WTC11 (cell line): ENCODE measurements around the gene CD276. TPM values are rescaled to one million over a fixed set of nuclear protein-coding genes. Genes with fewer than 3 reads are reported as not detected.

Experiments used
- ATAC-seq: fragments of 200-7000 bp; cut with Tn5 transposase; 2 replicates; pipeline ENCODE4 v1.10.0; 2021; ENCODE audit warnings: mild to moderate bottlenecking, moderate library complexity
- CTCF ChIA-PET: fragments of 300-600 bp; sonication (Branson Sonifier 250); formaldehyde crosslinking; loops from one replicate; lab custom pipeline; 2021; ENCODE audit warnings: antibody characterized with exemption; lab: Charles Lee
- POLR2A ChIA-PET: fragments of 350-600 bp; sonication (Branson Sonifier 250); formaldehyde crosslinking; loops from one replicate; lab custom pipeline; 2021; ENCODE audit warnings: antibody characterized with exemption; lab: Charles Lee
- DNase-seq: peaks from one replicate; pipeline ENCODE4 v3.0.0; 2021; ENCODE audit warnings: low spot score
- H3K27ac Mint-ChIP-seq: 2 replicates; pipeline ENCODE4 v1.8.0; 2021; ENCODE audit warnings: mixed read lengths
- H3K27me3 Mint-ChIP-seq: 2 replicates; pipeline ENCODE4 v1.8.0; 2021; ENCODE audit warnings: low read depth, mild to moderate bottlenecking, moderate library complexity, mixed read lengths
- H3K36me3 Mint-ChIP-seq: 2 replicates; pipeline ENCODE4 v1.8.0; 2021; ENCODE audit warnings: mixed read lengths
- H3K4me1 Mint-ChIP-seq: 2 replicates; pipeline ENCODE4 v1.8.0; 2022; ENCODE audit warnings: mixed read lengths
- H3K4me3 Mint-ChIP-seq: 2 replicates; pipeline ENCODE4 v1.8.0; 2021; ENCODE audit warnings: mild to moderate bottlenecking, moderate library complexity, mixed read lengths
- H3K9me3 Mint-ChIP-seq: 2 replicates; pipeline ENCODE4 v1.8.0; 2021; ENCODE audit warnings: mixed read lengths
- ATF1 ChIP-seq: sonication (generic); formaldehyde crosslinking; IDR thresholded peaks from 2 replicates; pipeline ENCODE4 v1.8.1; 2023; ENCODE audit warnings: mild to moderate bottlenecking, moderate library complexity, missing genetic modification reagents
- CBFB ChIP-seq: sonication (generic); formaldehyde crosslinking; IDR thresholded peaks from 2 replicates; pipeline ENCODE4 v1.8.1; 2022; ENCODE audit warnings: mild to moderate bottlenecking, low read depth, missing genetic modification reagents
- CREM ChIP-seq: sonication (generic); formaldehyde crosslinking; IDR thresholded peaks from 2 replicates; pipeline ENCODE4 v1.8.1; 2022; ENCODE audit warnings: mild to moderate bottlenecking, missing genetic modification reagents, moderate library complexity
- CTCF ChIP-seq: fragments of 200-600 bp; IDR thresholded peaks from 2 replicates; pipeline ENCODE4 v1.8.0; 2022; ENCODE audit warnings: antibody characterized with exemption
- ESRRA ChIP-seq: sonication (generic); formaldehyde crosslinking; IDR thresholded peaks from 2 replicates; pipeline ENCODE4 v1.8.1; 2022; ENCODE audit warnings: mild to moderate bottlenecking, missing genetic modification reagents, borderline replicate concordance
- ETV6 ChIP-seq: sonication (generic); formaldehyde crosslinking; IDR thresholded peaks from 2 replicates; pipeline ENCODE4 v1.8.1; 2022; ENCODE audit warnings: mild to moderate bottlenecking, missing genetic modification reagents
- FOXK1 ChIP-seq: sonication (generic); formaldehyde crosslinking; IDR thresholded peaks from 2 replicates; pipeline ENCODE4 v1.8.0; 2022; ENCODE audit warnings: mild to moderate bottlenecking, moderate library complexity, missing genetic modification reagents
- FOXP4 ChIP-seq: sonication (generic); formaldehyde crosslinking; IDR thresholded peaks from 2 replicates; pipeline ENCODE4 v1.8.0; 2022; ENCODE audit warnings: mild to moderate bottlenecking, missing genetic modification reagents
- HMGA2 ChIP-seq: fragments of 250-450 bp; sonication (Bioruptor Pico); IDR thresholded peaks from 2 replicates; pipeline ENCODE4 v1.4.0; 2021; ENCODE audit warnings: mild to moderate bottlenecking, moderate library complexity
- IRF2 ChIP-seq: sonication (generic); formaldehyde crosslinking; IDR thresholded peaks from 2 replicates; pipeline ENCODE4 v1.8.0; 2022; ENCODE audit warnings: low read depth, missing genetic modification reagents, borderline replicate concordance
- JUN ChIP-seq: sonication (generic); formaldehyde crosslinking; IDR thresholded peaks from 2 replicates; pipeline ENCODE4 v1.8.0; 2023; ENCODE audit warnings: mild to moderate bottlenecking, missing genetic modification reagents
- NR1H2 ChIP-seq: sonication (generic); formaldehyde crosslinking; IDR thresholded peaks from 2 replicates; pipeline ENCODE4 v1.9.0; 2021; ENCODE audit warnings: mild to moderate bottlenecking, moderate library complexity, missing genetic modification reagents
- SMAD3 ChIP-seq: sonication (generic); formaldehyde crosslinking; IDR thresholded peaks from 2 replicates; pipeline ENCODE4 v1.8.0; 2022; ENCODE audit warnings: missing genetic modification reagents, mild to moderate bottlenecking, borderline replicate concordance
- STAT6 ChIP-seq: sonication (generic); formaldehyde crosslinking; conservative IDR thresholded peaks from 2 replicates; pipeline ENCODE4 v1.8.1; 2023; ENCODE audit warnings: mild to moderate bottlenecking, low read depth, missing genetic modification reagents, moderate library complexity
- TCF7 ChIP-seq: sonication (generic); formaldehyde crosslinking; IDR thresholded peaks from 2 replicates; pipeline ENCODE4 v1.8.0; 2022; ENCODE audit warnings: mild to moderate bottlenecking, low read depth, missing genetic modification reagents, moderate library complexity
- TP53 ChIP-seq: sonication (generic); formaldehyde crosslinking; IDR thresholded peaks from 2 replicates; pipeline ENCODE4 v1.8.1; 2023; ENCODE audit warnings: mild to moderate bottlenecking, missing genetic modification reagents
- ZBTB43 ChIP-seq: sonication (generic); formaldehyde crosslinking; IDR thresholded peaks from 2 replicates; pipeline ENCODE4 v1.8.1; 2023; ENCODE audit warnings: mild to moderate bottlenecking, missing genetic modification reagents
- ZNF416 ChIP-seq: fragments of 250-450 bp; sonication (Bioruptor Pico); IDR thresholded peaks from 2 replicates; pipeline ENCODE4 v1.9.0; 2021; ENCODE audit warnings: mild to moderate bottlenecking, inconsistent platforms
- ZNF671 ChIP-seq: fragments of 250-450 bp; sonication (Bioruptor Pico); IDR thresholded peaks from 2 replicates; pipeline ENCODE4 v1.8.0; 2021; ENCODE audit warnings: mild to moderate bottlenecking
- total RNA-seq: library from RNA; stranded (reverse); gene quantifications from 3 replicates; pipeline ENCODE4 v1.2.3, GENCODE V29; 2021

CD276 gene
- total RNA-seq, 1 experiment from 2014 or later = 153 TPM

GRCh38 chr15:73746261-73746660 is 62.1 kb downstream of the CD276 start:
- Mint-ChIP-seq H3K27me3 (peaks cover 12% of the 10 kb centered on the region), H3K27ac (no peak overlapping the region), H3K9me3 (no peaks in the 10 kb centered on the region), H3K36me3 (no peaks in the 10 kb centered on the region), H3K4me3 (no peak overlapping the region), H3K4me1 (peaks cover 48% of the 10 kb centered on the region)
- ChIA-PET POLR2A (no interaction called here), CTCF (interaction anchor here (0.6 to 6.7 kb wide), 6 partner anchors 10 to 182 kb away, joined by 3 to 32 read pairs (median 8); no protein-coding TSS in a partner anchor)
- TF ChIP-seq HMGA2 = no peak
- no peak for TF ChIP-seq NR1H2
- TF ChIP-seq ZNF671 (CRISPR knock-in tag) = no peak
- no peak for ATAC-seq
- DNase-seq = no peak

- Mint-ChIP-seq H3K27me3 (peaks cover 14% of the 10 kb centered on the region), H3K36me3 (no peaks in the 10 kb centered on the region), H3K4me1 (peaks cover 50% of the 10 kb centered on the region), H3K27ac (no peak overlapping the region), H3K9me3 (no peaks in the 10 kb centered on the region), H3K4me3 (no peak overlapping the region)
- ATAC-seq (no peak), DNase-seq (no peak)
- ChIA-PET POLR2A (no interaction called here), CTCF (interaction anchor here (0.6 to 6.7 kb wide), 8 partner anchors 15 to 115 kb away, joined by 3 to 32 read pairs (median 4); no protein-coding TSS in a partner anchor)
- no peak for TF ChIP-seq TP53 (CRISPR knock-in tag)
- TF ChIP-seq ESRRA (CRISPR knock-in tag) = no peak
- TF ChIP-seq ZBTB43 (CRISPR knock-in tag) = no peak
- TF ChIP-seq IRF2 (CRISPR knock-in tag) = no peak
- no peak for TF ChIP-seq STAT6 (CRISPR knock-in tag)
Observed at GRCh38 chr15:73746883-73747282, 62.7 kb downstream of the CD276 start.

- DNase-seq = no peak
- no peaks in the 10 kb centered on the region for H3K36me3 Mint-ChIP-seq
- H3K27ac Mint-ChIP-seq = no peak overlapping the region
- TF ChIP-seq SMAD3 (CRISPR knock-in tag) (no peak), ESRRA (CRISPR knock-in tag) (no peak), CREM (CRISPR knock-in tag) (no peak), FOXK1 (CRISPR knock-in tag) (no peak), JUN (CRISPR knock-in tag) (no peak)
- no peaks in the 10 kb centered on the region for H3K9me3 Mint-ChIP-seq
- ChIA-PET CTCF (interaction anchor here (0.8 to 6.7 kb wide), 11 partner anchors 16 to 180 kb away, joined by 3 to 32 read pairs (median 5); no protein-coding TSS in a partner anchor), POLR2A (no interaction called here)
- H3K27me3 Mint-ChIP-seq = peaks cover 14% of the 10 kb centered on the region
- H3K4me1 Mint-ChIP-seq = peaks cover 50% of the 10 kb centered on the region
- ATAC-seq = no peak
- no peak overlapping the region for H3K4me3 Mint-ChIP-seq
Observed at GRCh38 chr15:73747847-73748590, 63.8 kb downstream of the CD276 start.

GRCh38 chr15:73748730-73749129 is 64.5 kb downstream of the CD276 start:
- ATAC-seq = no peak
- ChIA-PET POLR2A (no interaction called here), CTCF (interaction anchor here (0.7 to 6.7 kb wide), 7 partner anchors 33 to 179 kb away, joined by 3 to 32 read pairs (median 5); no protein-coding TSS in a partner anchor)
- Mint-ChIP-seq H3K36me3 (no peaks in the 10 kb centered on the region), H3K4me1 (peaks cover 53% of the 10 kb centered on the region), H3K9me3 (no peaks in the 10 kb centered on the region), H3K27ac (no peak overlapping the region), H3K27me3 (peaks cover 17% of the 10 kb centered on the region), H3K4me3 (no peak overlapping the region)
- no peak for DNase-seq
- no peak for TF ChIP-seq CTCF
- TF ChIP-seq TCF7 = no peak
- TF ChIP-seq CBFB (CRISPR knock-in tag) = no peak
- no peak for TF ChIP-seq ZBTB43 (CRISPR knock-in tag)
- no peak for TF ChIP-seq TP53 (CRISPR knock-in tag)
- TF ChIP-seq FOXP4 (CRISPR knock-in tag) = no peak
- no peak for TF ChIP-seq ZNF671 (CRISPR knock-in tag)
- no peak for TF ChIP-seq ETV6 (CRISPR knock-in tag)
- TF ChIP-seq ZNF416 (CRISPR knock-in tag) = no peak
- TF ChIP-seq ATF1 = no peak
